ENCODE data around the gene SPRR4. TPM values are rescaled to one million over a fixed set of nuclear protein-coding genes. Genes with fewer than 3 reads are reported as not detected.

The SPRR4 gene
- total and polyA plus RNA-seq, 9 donors, result not detected

DNA sequence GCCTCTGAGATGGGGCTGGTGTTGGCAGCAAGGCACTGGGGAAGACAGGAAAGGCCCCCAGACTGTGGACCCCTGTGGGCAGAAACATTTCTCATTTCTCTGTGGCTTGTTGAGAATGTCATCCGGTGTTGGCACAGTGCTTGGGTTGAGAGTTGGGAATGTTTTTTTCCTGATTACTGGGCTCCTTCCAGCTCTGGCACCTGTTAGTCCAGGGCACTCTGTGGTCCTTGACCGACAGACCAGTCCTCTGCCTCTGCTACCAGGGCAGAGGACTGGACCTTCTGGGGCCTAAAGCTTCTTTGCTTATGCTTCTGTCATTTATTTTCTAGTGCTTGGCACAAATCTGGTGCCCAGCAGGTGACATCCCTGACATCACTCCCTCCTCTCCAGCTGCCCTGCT, 28.3 kb upstream of the SPRR4 start:
- intact Hi-C loops (cut with DNase I), result no loop called here
- Histone ChIP-seq H3K27me3 (no peaks in the 10 kb centered on the region), H3K36me3 (no peaks in the 10 kb centered on the region), H3K4me3 (no peak overlapping the region), H3K9me3 (no peaks in the 10 kb centered on the region), H3K4me1 (ENCODE audit: insufficient read depth) (no peaks in the 10 kb centered on the region), H3K27ac (no peak overlapping the region)
- WGBS, 3 donors, result 64 to 78% (median 69%) methylated on average over 2 of the region's 2 CpGs
- DNase-seq, result no peak
- TF ChIP-seq POLR2A (IDR thresholded peaks at IDR 0.05) (no peak), EP300 (IDR thresholded peaks at IDR 0.05) (no peak)
- TF ChIP-seq, protein P1, sequence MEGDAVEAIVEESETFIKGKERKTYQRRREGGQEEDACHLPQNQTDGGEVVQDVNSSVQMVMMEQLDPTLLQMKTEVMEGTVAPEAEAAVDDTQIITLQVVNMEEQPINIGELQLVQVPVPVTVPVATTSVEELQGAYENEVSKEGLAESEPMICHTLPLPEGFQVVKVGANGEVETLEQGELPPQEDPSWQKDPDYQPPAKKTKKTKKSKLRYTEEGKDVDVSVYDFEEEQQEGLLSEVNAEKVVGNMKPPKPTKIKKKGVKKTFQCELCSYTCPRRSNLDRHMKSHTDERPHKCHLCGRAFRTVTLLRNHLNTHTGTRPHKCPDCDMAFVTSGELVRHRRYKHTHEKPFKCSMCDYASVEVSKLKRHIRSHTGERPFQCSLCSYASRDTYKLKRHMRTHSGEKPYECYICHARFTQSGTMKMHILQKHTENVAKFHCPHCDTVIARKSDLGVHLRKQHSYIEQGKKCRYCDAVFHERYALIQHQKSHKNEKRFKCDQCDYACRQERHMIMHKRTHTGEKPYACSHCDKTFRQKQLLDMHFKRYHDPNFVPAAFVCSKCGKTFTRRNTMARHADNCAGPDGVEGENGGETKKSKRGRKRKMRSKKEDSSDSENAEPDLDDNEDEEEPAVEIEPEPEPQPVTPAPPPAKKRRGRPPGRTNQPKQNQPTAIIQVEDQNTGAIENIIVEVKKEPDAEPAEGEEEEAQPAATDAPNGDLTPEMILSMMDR (IDR thresholded peaks at IDR 0.05), result no peak

GRCh38 chr1:152946248-152946647, 24.2 kb upstream of the SPRR4 start:
- Histone ChIP-seq H3K4me1 (ENCODE audit: insufficient read depth) (no peaks in the 10 kb centered on the region), H3K27ac (no peak overlapping the region), H3K9me3 (no peaks in the 10 kb centered on the region), H3K27me3 (no peaks in the 10 kb centered on the region), H3K4me3 (no peak overlapping the region), H3K36me3 (no peaks in the 10 kb centered on the region)
- 87 to 90% (median 87%) methylated on average over 3 of the region's 3 CpGs for WGBS, 3 donors
- TF ChIP-seq POLR2A (IDR thresholded peaks at IDR 0.05), result no peak
- TF ChIP-seq, protein P1 (IDR thresholded peaks at IDR 0.05), result no peak
- TF ChIP-seq EP300 (IDR thresholded peaks at IDR 0.05), result no peak
- no peak for DNase-seq
- intact Hi-C loops (cut with DNase I), result no loop called here

- H3K4me1 ChIP-seq (ENCODE audit: insufficient read depth), result no peaks in the 10 kb centered on the region
- no peak for DNase-seq
- no peaks in the 10 kb centered on the region for H3K27me3 ChIP-seq
- intact Hi-C loops (cut with DNase I), result no loop called here
- H3K27ac ChIP-seq, result no peak within 1 kb of the TSS
- WGBS, 3 donors, result 90 to 94% (median 92%) methylated on average over 4 of the region's 4 CpGs
- H3K9me3 ChIP-seq, result no peaks in the 10 kb centered on the region
- no peak within 1 kb of the TSS for H3K4me3 ChIP-seq
- no peak for TF ChIP-seq EP300 (IDR thresholded peaks at IDR 0.05)
- TF ChIP-seq, protein P1 (IDR thresholded peaks at IDR 0.05), result no peak
- TF ChIP-seq POLR2A (IDR thresholded peaks at IDR 0.05), result no peak
- H3K36me3 ChIP-seq, result no peaks in the 10 kb centered on the region
Observed at GRCh38 chr1:152946651-152947256, 23.7 kb upstream of the SPRR4 start, which contains the start of gene SPRR5. TSS of gene SPRR5 (plus strand) at chr1:152947206. CDS start at chr1:152948555, 1,349 bp downstream.

GRCh38 chr1:152951711-152952110, 18.7 kb upstream of the SPRR4 start:
- Histone ChIP-seq H3K27ac (no peak overlapping the region), H3K36me3 (no peaks in the 10 kb centered on the region), H3K27me3 (no peaks in the 10 kb centered on the region), H3K9me3 (no peaks in the 10 kb centered on the region), H3K4me3 (no peak overlapping the region), H3K4me1 (ENCODE audit: insufficient read depth) (no peaks in the 10 kb centered on the region)
- intact Hi-C loops (cut with DNase I), result no loop called here
- 86 to 93% (median 87%) methylated on average over 5 of the region's 5 CpGs for WGBS, 3 donors
- no peak for TF ChIP-seq POLR2A (IDR thresholded peaks at IDR 0.05)
- TF ChIP-seq EP300 (IDR thresholded peaks at IDR 0.05), result no peak
- TF ChIP-seq, protein P1 (IDR thresholded peaks at IDR 0.05), result no peak
- no peak for DNase-seq

Data from ovary (tissue), 9 donors.